Epithelial cell of esophagus (primary cell): ENCODE data around the gene CCDC178.

Experiments used
- DNase-seq: peaks from one replicate; pipeline ENCODE4 v3.0.0; 2010; ENCODE audit warnings: low read depth
- H3K4me3 ChIP-seq: 2 replicates; pipeline ENCODE4 v1.5.1; 2011; ENCODE audit warnings: mild to moderate bottlenecking, low read length, control low read depth
- TF ChIP-seq, protein P1 (sequence below): IDR thresholded peaks from 2 replicates; pipeline ENCODE4 v1.5.1; 2011; ENCODE audit warnings: low read depth, mild to moderate bottlenecking, low read length, control low read depth, inconsistent platforms; ENCODE audit not compliant: insufficient read depth; ENCODE audit errors: missing control alignments

CCDC178 gene

DNA sequence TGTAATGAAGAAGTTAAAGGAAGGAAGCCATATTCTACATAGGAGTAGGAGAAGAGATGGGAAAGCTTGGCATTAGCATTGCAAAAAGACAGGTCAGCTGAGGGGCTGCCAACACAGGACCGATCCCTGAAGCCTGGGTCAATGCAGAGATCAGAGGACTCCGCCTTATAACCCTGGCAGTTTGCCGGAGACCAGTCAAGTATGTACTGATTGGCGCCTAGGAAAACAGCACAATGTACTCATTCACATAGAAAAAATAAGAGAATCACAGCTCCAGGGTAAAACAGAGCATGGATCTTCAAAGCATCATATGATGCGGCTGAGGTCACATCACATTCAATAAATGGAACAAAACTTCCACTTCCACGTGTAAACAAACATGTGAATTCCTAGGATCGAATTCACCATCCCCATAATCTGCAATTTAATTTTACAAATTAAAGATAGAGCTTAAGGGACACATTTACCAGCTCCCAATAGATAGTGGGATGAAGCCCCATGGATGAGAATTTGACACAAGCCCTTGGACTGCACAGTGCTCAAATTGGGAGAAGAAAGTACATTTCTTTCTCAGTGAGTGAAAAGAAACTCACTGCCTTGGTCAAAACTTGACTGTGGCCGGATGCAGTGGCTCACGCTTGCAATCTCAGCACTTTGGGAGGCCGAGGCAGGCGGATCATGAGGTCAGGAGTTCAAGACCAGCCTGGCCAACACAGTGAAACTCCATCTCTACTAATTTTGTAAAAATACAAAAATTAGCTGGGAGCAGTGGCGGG is 532.7 kb downstream of the CCDC178 start:
- DNase-seq = no peak
- H3K4me3 ChIP-seq = no peak overlapping the region
- TF ChIP-seq, protein P1, sequence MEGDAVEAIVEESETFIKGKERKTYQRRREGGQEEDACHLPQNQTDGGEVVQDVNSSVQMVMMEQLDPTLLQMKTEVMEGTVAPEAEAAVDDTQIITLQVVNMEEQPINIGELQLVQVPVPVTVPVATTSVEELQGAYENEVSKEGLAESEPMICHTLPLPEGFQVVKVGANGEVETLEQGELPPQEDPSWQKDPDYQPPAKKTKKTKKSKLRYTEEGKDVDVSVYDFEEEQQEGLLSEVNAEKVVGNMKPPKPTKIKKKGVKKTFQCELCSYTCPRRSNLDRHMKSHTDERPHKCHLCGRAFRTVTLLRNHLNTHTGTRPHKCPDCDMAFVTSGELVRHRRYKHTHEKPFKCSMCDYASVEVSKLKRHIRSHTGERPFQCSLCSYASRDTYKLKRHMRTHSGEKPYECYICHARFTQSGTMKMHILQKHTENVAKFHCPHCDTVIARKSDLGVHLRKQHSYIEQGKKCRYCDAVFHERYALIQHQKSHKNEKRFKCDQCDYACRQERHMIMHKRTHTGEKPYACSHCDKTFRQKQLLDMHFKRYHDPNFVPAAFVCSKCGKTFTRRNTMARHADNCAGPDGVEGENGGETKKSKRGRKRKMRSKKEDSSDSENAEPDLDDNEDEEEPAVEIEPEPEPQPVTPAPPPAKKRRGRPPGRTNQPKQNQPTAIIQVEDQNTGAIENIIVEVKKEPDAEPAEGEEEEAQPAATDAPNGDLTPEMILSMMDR = no peak

DNA sequence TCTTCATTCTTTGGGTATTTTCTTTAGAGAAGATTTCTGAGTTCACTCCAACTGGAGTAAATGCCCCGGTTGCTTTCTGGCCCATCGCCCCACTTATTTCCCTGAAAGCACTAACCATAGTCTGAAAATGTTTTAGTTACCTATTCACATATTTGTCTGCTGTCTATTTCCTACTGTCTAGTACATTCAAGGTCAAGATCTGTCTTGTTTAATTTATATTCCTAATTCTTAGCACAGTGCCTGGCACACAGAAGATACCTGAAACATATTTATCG is 533.3 kb downstream of the CCDC178 start:
- TF ChIP-seq, protein P1 = no peak
- no peak for DNase-seq
- no peak overlapping the region for H3K4me3 ChIP-seq

DNA sequence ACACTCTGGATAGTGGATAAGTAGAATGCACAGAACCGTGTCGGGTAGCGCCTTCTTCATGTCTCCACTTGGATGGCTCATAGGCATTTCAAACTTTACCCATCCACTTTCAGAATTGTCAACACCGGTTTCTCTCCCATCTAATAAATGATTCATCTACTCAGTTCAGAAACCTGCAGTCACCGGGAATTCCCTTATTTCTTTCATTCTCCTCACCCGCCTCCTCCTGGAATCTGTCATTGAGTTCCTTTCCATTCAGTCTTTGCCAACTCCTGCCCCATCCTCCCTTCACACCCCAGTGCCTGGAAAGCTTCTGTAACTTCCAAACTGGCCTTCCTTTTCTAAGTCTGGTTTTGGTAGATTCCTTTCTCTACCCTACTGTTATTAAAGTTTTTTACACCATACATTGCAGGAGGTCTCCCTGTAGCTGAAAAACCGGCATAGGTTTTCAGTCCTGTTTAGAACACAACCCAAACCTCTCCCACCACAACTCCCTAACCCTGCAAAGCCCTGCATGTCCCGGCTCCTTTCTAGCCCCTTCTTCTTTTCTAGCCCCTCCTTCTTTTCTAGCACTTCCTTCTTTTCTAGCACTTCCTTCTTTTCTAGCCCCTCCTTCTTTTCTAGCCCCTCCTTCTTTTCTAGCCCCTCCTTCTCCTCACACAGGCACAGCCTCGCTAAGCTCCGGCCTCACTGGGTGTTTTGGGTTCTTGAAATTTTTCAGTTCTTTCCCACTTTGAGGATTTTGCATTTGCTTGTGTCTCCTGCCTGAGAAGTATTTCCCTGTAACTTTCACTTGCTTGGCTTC is 533.8 kb downstream of the CCDC178 start:
- H3K4me3 ChIP-seq = no peak overlapping the region
- TF ChIP-seq, protein P1 = no peak
- peak; percentile 91 for DNase-seq

DNA sequence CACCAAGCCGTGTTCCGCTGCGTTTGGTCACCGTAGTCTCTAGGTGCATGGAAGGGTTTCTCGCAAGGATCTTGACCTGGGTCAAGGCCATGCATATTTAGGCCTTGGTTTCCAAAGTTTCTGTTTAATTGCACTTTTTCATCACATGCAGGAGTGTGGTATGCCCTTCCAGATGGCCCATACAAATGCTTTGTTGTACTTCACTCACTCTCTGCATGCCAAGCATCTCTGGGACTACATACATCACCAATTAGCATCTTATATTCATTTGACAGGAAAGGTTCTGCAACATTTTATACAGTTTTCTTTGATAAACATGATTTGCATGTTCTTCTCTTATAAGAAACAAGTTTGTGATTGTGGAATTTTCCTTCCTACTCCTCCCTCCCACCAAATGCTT is 534.9 kb downstream of the CCDC178 start:
- TF ChIP-seq, protein P1 = no peak
- no peak for DNase-seq
- no peak overlapping the region for H3K4me3 ChIP-seq

DNA sequence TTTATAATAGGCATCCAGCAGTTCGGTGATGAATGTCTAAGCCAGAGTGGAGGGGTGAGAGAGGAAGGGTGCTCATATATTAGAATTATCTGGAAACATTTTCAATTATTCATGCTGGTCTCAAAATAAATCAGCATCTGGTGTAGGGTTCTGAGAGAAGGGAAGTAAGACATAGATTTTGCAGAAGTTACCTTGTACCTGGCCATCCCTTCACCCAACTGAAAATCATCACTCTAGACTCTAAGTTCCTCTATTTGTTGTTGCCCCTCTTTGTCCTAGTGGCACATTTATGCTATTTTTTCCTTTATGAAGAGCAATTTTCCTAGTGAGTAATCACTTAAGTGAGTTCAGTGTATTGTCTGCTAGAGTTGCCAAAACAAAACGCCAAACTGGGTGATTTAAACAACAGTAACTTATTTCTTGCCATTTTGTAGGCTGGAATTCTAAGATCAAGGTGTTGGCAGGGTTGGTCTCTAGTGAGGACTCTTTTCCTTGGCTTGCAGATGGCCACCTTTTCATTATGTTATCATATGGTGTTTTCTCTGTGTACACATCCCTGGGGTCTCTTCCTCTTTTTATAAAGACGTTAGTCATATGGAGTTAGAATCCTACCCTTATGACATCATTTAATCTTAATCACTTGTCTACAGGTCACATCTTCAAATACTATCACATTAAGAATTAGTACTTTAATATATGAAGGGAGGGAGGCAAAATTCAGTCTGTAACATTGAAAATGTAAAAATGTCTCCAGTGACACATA is 537.8 kb downstream of the CCDC178 start:
- TF ChIP-seq, protein P1 = no peak
- DNase-seq = no peak
- no peak overlapping the region for H3K4me3 ChIP-seq

DNA sequence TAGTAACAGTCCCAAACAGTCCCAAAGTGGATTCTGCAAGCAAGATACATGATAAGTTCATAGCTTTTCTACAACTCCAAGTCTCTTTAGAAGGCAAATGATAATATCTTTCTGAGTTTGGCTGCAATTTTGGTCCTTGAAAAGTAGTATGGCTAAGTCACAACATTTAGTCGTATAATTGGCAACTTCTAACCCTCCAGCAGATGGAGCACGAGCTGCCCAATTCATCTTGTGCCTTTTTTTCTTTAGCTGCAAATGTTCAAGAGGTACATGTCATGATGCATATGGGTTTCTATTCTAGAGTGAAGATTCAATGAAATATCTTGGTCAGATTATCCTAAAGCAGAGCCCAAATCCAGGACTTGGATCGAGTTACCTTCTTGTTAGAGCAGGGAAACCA is 540.7 kb downstream of the CCDC178 start:
- no peak for DNase-seq
- H3K4me3 ChIP-seq = no peak overlapping the region
- TF ChIP-seq, protein P1 = no peak
